Measurements from ENCODE around the gene VPS37C. TPM values are rescaled to one million over a fixed set of nuclear protein-coding genes. Genes with fewer than 3 reads are reported as not detected.

Gene VPS37C
- total and polyA plus RNA-seq, 9 of the 15 experiments (the other 6 are each of a cell fraction or from before 2014, with no cell fraction given) = 0.62 to 29.8 (median 11.5) TPM

GRCh38 chr11:61153593-61154095 lies 7.6 kb downstream of the VPS37C start:
- peaks cover 93% of the 10 kb centered on the region for H3K79me2 ChIP-seq (ENCODE audit: control insufficient read depth, insufficient read depth, low read length)
- H3K36me3 ChIP-seq (ENCODE audit: control insufficient read depth, insufficient read depth, low read length) = peaks cover 23% of the 10 kb centered on the region; the same call in 2 of the 3 replicates
- in situ Hi-C loops (cut with MboI) (no loop called here), intact Hi-C loops (cut with micrococcal nuclease) (no loop called here)
- no peak overlapping the region; the same call in 1 of the 2 replicates for H3K4me2 ChIP-seq (ENCODE audit: insufficient read depth, low read length)
- H3K4me1 ChIP-seq (replicated peaks in 1 of 2; ENCODE audit: control insufficient read depth in 2 of 2, insufficient read depth in 2 of 2, low read length in 2 of 2) = peaks cover 39 to 43% of the 10 kb centered on the region in 2 experiments
- ChIA-PET POLR2A (interaction anchor here (0.6 to 2.8 kb wide), 4 partner anchors 14 to 661 kb away, joined by 3 to 13 read pairs (median 4); no protein-coding TSS in a partner anchor), CTCF (ENCODE audit: low intra/inter-chr PET ratio) (no interaction called here)
- H3K9me1 ChIP-seq (ENCODE audit: control insufficient read depth, insufficient read depth, low read length) = peaks cover 10% of the 10 kb centered on the region
- no peak overlapping the region for H3K4me3 ChIP-seq
- H3K27me3 ChIP-seq (ENCODE audit: control insufficient read depth in 2 of 2, insufficient read depth in 2 of 2, low read length in 2 of 2) = no peaks in the 10 kb centered on the region
- no TSS peak for BruUV-seq (replicated peaks)
- ATAC-seq (no peak), FAIRE-seq (no peak), DNase-seq (ENCODE audit: extremely low read depth in 1 of 4, low spot score in 3 of 4) (no peak)
- H2AFZ ChIP-seq (ENCODE audit: low read depth, low read length) = no peak overlapping the region
- H4K20me1 ChIP-seq (replicated peaks; ENCODE audit: control insufficient read depth, insufficient read depth, low read length) = peaks cover 23% of the 10 kb centered on the region
- H3K9me3 ChIP-seq (replicated peaks; ENCODE audit: control insufficient read depth, insufficient read depth, low read depth, low read length) = peaks cover 3% of the 10 kb centered on the region; the same call in 1 of the 2 replicates
- 75% methylated on average over 2 of the region's 2 CpGs for WGBS (ENCODE audit: insufficient coverage, low coverage, missing lambda C conversion rate)
- no peak overlapping the region for H3K9ac ChIP-seq (ENCODE audit: insufficient read depth in 1 of 2, low read depth in 2 of 2, low read length in 2 of 2)
- H3K27ac ChIP-seq (ENCODE audit: extremely low read depth, low read depth, low read length) = no peak overlapping the region
- TF ChIP-seq SAFB2 (IDR thresholded peaks at IDR 0.05; ENCODE audit: borderline replicate concordance, low read depth, low read length, severe bottlenecking) (no peak), E4F1 (CRISPR knock-in tag; IDR thresholded peaks at IDR 0.05; ENCODE audit: borderline replicate concordance) (no peak), MED1 (CRISPR knock-in tag; IDR thresholded peaks at IDR 0.05; ENCODE audit: borderline replicate concordance) (no peak), POLR2H (tag; IDR thresholded peaks at IDR 0.05; ENCODE audit: low read depth) (no peak), MTF1 (CRISPR knock-in tag; IDR thresholded peaks at IDR 0.05; ENCODE audit: borderline replicate concordance) (no peak), STAG1 (CRISPR knock-in tag; IDR thresholded peaks at IDR 0.05; ENCODE audit: borderline replicate concordance) (no peak), ZNF197 (CRISPR knock-in tag; IDR thresholded peaks at IDR 0.05; ENCODE audit: low read depth) (no peak)
